WTC11 (cell line): ENCODE measurements around the gene TMEM43.

Experiments used
- CTCF ChIP-seq: fragments of 200-600 bp; IDR thresholded peaks from 2 replicates; pipeline ENCODE4 v1.8.0; 2022; ENCODE audit warnings: antibody characterized with exemption
- MAX ChIP-seq: sonication (generic); formaldehyde crosslinking; IDR thresholded peaks from 2 replicates; pipeline ENCODE4 v1.8.0; 2022; ENCODE audit warnings: mild to moderate bottlenecking, missing genetic modification reagents
- USF1 ChIP-seq: sonication (generic); formaldehyde crosslinking; IDR thresholded peaks from 2 replicates; pipeline ENCODE4 v1.8.0; 2022; ENCODE audit warnings: mild to moderate bottlenecking, missing genetic modification reagents
- USF2 ChIP-seq: sonication (generic); formaldehyde crosslinking; IDR thresholded peaks from 2 replicates; pipeline ENCODE4 v1.8.1; 2023; ENCODE audit warnings: mild to moderate bottlenecking, missing genetic modification reagents, moderate library complexity
- ZMAT4 ChIP-seq: fragments of 250-450 bp; sonication (Bioruptor Pico); IDR thresholded peaks from 2 replicates; pipeline ENCODE4 v1.9.0; 2021; ENCODE audit warnings: mild to moderate bottlenecking
- ZNF138 ChIP-seq: sonication (generic); formaldehyde crosslinking; conservative IDR thresholded peaks from 2 replicates; pipeline ENCODE4 v1.8.1; 2022; ENCODE audit warnings: mild to moderate bottlenecking, moderate library complexity, missing genetic modification reagents

GRCh38 chr3:14172496-14172895, 47.6 kb downstream of the TMEM43 start:
- TF ChIP-seq USF1 (CRISPR knock-in tag) = no peak
- TF ChIP-seq CTCF = no peak
- TF ChIP-seq ZNF138 (CRISPR knock-in tag) = no peak
- TF ChIP-seq USF2 = no peak
- no peak for TF ChIP-seq ZMAT4 (CRISPR knock-in tag)
- TF ChIP-seq MAX (CRISPR knock-in tag) = no peak
